Skeletal muscle cell (primary cell): Measurements from ENCODE around the gene ETDC.
A peak's percentile ranks its signal among the peaks of the same experiment; 100 is the strongest.
"Not testable (repeated sequence)": the region's sequence is repeated elsewhere in the genome, so short reads cannot be mapped to it uniquely, and the experiment has no call there.

Experiments
- DNase-seq: peaks from one replicate; pipeline ENCODE4 v3.0.0-alpha.2; 2010; ENCODE audit warnings: low read depth
- H3K4me3 ChIP-seq: 2 replicates; pipeline ENCODE4 v1.5.1; 2011; ENCODE audit warnings: low read depth, mild to moderate bottlenecking, control low read depth, low read length, moderate library complexity

ETDC gene

DNA sequence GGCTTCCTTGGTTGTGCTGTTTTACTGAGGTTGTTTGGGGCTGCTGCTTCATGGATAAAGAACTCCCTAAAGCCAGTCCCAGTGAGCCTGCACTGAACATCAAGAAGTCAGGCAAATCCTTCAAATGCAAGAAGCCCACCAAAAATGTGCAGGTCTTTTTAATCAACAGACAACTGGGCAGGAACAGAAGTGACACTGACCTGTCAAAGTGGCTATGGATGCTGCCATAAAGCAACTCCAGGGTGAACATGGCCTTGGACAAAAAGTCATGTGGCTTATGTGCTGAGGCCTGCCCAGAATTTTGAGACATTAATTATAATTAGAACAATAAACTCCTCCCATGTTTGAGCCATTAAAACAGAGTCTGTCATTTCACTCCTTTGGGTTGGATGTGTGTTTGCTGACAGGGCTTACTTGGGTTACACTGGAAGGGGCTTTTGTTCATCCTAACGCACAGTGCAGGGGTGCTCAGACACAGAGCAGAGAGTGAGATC is at the start of gene ETDC:
Gene ETDC, plus strand, starts transcription at position 51 of the 494 bp plus-strand sequence. Its CDS starts 0 bp downstream, at position 51.
- H3K4me3 ChIP-seq, result no peak within 1 kb of the TSS
- DNase-seq, result no peak

DNA sequence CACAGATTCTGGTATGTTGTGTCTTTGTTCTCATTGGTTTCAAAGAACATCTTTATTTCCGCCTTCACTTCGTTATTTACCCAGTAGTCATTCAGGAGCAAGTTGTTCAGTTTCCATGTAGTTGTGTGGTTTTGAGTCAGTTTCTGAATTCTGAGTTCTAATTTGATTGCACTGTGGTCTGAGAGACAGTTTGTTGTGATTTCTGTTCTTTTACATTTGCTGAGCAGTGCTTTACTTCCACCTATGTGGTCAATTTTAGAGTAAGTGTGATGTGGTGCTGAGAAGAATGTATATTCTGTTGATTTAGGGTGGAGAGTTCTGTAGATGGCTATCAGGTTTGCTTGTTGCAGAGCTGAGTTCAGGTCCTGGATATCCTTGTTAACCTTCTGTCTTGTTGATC is 48.3 kb upstream of the ETDC start:
- not testable (repeated sequence) for DNase-seq, H3K4me3 ChIP-seq

GRCh38 chrX:135263376-135263775 is 45.9 kb upstream of the ETDC start:
- not testable (repeated sequence) for DNase-seq, H3K4me3 ChIP-seq

DNA sequence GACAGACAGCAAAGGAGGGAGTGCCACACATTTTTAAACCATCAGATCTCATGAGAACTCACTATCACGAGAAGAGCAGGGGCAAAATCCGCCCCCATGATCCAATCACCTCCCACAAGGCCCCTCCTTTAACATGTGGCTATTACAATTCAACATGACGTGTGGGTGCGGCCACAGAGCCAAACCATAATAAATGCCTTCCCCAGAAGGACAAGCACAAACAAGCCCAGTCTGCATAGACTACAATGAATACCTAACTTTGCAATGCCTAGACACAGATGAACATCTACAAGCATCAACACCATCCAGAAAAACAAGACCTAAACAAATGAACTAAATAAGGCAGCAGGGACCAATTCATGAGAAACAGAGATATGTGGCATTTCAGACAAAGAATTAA is 45.1 kb upstream of the ETDC start:
- no peak for DNase-seq
- H3K4me3 ChIP-seq, result no peak overlapping the region

- DNase-seq, result no peak
These were observed 36.1 kb upstream of the ETDC start for GRCh38 chrX:135273162-135273561.

DNA sequence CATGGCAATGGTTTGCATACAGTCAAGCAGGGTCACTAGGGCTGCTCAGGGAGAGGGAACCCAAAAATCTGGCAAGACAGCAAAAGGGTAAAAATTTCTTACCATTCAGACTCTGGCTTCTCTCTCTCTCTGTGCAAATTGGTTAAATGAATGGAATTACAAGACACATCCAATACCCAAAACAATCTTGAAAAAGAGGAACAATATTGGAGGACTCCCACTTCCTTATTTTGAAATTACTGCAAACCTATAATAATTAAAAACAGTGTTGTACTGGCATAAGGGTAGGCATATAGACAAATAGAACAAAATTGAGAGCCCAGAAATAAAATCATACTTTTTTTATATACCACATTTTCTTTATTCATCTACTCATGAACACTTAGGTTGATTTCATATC is 33.3 kb upstream of the ETDC start:
- no peak for DNase-seq
- H3K4me3 ChIP-seq, result no peak overlapping the region

More at GRCh38 chrX:135273162-135273561, 36.1 kb upstream of the ETDC start:
- no peak overlapping the region for H3K4me3 ChIP-seq

GRCh38 chrX:135287266-135287823 is 21.9 kb upstream of the ETDC start:
- no peak overlapping the region for H3K4me3 ChIP-seq
- no peak for DNase-seq

DNA sequence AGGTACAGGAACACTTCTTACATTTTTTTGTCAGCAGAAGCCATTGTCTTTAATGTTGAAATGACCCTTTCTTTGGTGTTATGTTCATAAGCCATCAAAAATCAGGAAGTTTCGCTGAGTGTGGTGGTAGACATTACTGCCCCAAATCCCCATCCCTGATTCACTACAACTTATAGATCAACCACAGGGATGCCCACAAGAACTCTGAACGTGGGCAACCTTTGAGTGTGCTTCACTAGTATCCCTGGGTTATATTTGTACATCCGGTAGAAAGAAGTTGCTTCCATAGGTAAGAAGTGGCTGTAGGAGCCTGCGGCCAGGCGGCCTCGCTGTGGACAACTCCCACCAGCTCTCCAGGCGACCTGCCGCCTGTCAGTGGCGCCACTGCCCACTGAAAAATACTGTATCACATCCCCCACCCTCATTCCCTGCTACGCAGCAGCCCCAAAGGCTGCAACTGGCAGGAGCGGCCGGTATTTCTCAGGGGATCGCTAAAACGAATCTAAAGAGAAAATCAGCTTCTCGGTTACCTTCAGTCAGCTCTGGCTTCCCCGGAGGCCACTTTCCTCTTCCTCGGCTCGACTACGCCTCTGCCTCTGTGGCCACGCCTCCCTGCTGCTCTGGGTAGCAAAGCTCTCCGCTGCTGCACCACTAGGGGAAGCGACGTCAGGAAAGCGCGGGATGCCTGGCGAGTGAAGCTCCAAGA is 13.9 kb upstream of the ETDC start:
- H3K4me3 ChIP-seq, result peak overlapping the region; percentile 38
- peak; percentile 11 for DNase-seq

DNA sequence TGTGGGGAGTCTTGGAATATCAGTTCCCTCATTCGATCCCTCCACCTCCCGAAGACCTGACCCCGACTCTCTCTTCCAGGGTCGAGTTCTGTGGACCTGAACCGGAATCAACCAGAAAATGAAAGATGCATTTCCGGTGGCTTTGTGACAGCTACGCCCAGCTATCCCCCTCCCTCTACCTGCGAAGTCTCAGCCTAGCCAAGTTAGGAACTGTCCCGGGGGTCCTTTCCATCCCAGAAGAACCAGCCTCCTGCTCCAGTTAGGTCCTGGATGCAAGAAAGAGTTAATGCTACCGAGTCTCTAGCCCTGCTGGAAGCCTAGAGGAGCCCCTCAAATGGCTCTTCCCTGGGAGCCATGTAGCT is 13.4 kb upstream of the ETDC start:
- no peak for DNase-seq
- peak overlapping the region; percentile 38 for H3K4me3 ChIP-seq

DNA sequence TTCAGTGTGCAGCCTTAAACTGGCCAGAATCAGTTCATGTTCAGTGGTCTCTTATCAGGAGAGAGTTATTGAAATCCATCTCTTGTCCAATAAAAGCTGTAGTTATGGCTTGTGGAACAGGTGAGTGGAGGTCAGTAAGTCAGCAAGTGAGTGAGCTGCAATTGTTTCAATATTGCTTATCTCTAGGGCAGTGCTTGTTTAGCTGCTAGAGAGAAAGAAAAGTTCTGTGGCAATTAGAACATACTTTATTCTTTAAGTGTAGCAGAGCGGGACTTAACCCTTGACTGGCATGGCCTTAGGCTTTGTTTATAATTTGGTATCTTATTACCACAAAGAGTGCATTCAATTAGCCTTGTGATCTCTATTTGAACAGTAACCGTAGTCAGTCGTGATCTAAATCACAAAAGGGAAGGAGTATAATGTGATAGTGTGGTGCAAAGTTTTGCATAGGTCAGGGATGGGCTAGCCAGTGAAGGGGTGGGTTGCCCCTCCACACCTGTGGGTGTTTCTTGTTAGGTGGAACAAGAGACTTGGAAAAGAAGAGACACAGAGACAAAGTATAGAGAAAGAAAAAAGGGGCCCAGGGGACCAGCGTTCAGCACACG is 6.9 kb upstream of the ETDC start:
- DNase-seq, result no peak
- no peak overlapping the region for H3K4me3 ChIP-seq

- no peak for DNase-seq
- H3K4me3 ChIP-seq, result no peak overlapping the region
These were observed 4.5 kb upstream of the ETDC start for GRCh38 chrX:135304741-135305140.

- H3K4me3 ChIP-seq, result no peak overlapping the region
- DNase-seq, result no peak
These were observed 2.1 kb upstream of the ETDC start for GRCh38 chrX:135307171-135307570.

DNA sequence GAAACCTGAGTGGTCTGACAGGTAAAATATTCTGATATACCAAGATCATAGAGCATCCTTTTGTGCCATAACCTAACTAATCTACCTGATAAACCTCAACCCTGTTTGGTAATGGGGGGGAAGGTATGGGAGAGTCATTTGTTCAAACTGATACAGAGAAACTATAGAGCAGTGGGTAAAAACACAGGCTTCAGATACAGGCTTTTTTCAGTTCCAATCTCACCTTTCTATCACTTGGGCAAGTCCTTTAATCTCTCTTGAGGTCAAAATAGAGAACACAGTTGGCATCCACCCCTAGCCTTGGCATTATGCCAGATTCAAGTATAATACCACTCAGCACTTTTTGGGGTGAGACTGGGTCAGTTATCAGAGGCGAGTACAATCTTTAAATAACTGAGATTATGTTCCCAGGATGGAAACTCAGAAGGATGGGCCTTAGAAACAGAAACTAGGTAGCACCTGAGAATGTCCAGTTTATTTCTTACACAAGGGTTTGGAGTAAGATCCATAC is 880 bp upstream of the ETDC start:
- no peak for DNase-seq
- H3K4me3 ChIP-seq, result no peak overlapping the region

DNA sequence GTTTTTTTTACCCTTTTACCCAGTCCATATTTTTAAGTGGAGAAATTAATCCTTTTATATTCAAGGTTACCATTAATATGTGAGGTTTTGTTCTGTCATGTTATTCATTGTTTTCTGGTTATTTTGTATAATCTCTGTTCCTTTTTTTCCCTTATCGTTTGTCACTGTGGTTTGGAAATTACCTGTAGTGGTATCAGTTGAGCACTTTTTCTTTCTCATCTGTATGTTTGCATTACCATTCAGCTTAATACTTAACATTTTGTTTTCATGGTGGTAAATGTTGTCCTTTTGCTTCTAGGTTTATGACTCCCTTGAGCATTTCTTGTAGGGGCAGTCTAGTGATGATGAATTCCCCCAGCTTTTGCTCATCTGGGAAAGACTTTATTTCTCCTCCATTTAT is 6.6 kb downstream of the ETDC start:
- H3K4me3 ChIP-seq, result no peak overlapping the region
- no peak for DNase-seq

DNA sequence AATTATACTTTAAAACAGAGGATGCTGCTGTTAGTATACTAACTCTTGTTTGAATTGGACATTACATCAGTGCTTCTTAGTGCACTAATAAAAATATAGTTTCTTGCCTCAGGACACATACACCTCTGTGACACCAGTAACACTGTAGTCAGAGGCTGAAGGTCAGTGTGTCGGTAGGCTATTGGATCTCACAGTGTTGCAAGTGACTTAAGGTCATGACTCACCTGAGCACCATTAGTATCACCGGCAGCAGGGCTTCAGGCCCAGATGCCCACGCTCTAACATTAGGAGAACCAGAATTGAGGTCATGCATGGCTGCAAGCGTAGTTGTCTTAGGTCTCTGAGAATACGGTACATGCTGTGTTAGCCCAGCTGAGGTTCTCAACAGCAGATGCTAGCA is 15.2 kb downstream of the ETDC start:
- DNase-seq, result no peak
- H3K4me3 ChIP-seq, result no peak overlapping the region

DNA sequence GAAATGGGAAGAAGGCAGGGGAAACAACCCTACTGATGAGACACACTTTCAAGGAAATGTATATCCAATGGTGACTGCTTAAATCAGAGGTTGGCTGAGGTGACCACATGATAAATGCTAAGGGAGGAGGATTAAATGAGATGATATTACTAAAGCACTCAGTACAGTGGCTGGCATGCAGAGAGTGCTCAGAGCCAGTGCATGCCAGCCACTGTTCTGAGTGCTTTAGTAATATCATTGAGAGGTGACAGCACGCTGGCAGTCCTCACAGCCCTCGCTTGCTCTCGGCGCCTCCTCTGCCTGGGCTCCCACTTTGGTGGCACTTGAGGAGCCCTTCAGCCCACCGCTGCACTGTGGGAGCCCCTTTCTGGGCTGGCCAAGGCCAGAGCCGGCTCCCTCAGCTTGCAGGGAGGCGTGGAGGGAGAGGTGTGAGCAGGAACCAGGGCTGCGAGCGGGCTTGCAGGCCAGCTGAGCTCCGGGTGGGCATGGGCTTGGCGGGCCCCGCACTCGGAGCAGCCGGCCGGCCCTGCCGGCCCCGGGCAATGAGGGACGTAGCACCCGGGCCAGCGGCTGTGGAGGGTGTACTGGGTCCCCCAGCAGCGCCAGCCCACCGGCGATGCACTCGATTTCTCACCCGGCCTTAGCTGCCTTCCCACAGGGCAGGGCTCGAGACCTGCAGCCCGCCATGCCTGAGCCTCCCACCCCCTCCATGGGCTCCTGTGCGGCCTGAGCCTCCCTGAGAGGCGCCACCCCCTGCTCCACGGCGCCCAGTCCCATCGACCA is 15.9 kb downstream of the ETDC start:
- H3K4me3 ChIP-seq, DNase-seq: not testable (repeated sequence)

DNA sequence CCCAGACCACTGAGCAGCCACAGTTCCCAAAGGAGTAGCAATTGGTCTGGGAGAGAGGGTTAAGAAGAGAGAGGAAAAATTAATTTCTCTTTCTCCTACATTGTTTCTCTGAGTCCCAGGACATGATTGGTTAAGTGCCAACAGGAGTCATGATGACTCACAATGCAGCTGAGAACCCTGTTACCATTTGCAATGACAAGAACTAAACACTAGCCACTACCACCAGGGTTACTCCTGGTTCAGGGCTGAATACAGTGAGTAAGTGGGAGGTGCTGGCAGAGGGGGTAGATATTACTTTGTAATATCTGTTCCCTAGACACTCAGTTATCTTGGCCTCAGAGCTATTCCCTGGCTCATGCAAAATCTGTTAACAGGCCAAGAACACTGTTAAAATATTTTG is 18.0 kb downstream of the ETDC start:
- H3K4me3 ChIP-seq, result no peak overlapping the region
- peak; percentile 85 for DNase-seq

- H3K4me3 ChIP-seq, result no peak overlapping the region
- no peak for DNase-seq
These were observed 19.2 kb downstream of the ETDC start for GRCh38 chrX:135328421-135329005.

DNA sequence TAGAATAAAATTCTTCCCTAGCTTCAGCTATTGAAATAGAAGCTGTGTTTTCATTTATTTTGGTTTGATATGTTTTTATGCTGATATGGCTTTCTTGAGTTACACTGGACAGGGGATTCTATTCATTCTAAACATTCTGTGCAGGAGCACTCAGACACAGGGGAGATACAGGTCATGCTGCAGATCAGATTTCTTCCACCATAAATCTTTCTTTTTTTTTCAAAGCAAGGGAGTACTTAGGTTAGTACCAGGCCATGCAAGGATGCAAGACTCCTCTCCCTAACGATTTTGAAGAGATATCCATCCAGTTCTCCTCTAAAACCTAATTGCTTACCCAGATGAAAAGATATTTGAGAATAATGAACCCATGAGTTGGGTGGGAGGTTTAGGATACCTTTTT is 21.4 kb downstream of the ETDC start:
- H3K4me3 ChIP-seq, result no peak overlapping the region
- DNase-seq, result no peak

DNA sequence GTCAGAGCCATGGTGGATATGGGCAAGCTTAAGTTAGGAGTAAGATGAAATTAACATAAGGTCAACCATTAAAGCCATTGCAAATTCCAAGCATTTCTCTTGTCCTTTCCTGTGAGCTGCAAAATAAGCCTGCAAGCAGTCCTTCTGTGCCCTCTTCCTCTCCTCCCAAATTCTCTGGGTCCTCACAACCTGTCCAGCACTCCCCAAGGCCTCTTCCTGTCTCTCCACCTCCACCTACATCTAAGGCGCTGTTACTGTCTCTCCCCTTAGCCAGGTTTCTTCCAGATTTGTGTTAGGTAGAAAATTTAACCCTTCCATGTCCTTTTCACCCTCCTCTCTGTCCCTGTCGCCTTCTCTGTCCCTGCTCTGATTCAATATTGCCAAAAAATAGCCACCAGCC is 22.2 kb downstream of the ETDC start:
- DNase-seq, result no peak
- H3K4me3 ChIP-seq, result no peak overlapping the region
